ENCODE results near the gene MTG1. TPM values are rescaled to one million over a fixed set of nuclear protein-coding genes. Genes with fewer than 3 reads are reported as not detected.

Gene MTG1
- polyA plus RNA-seq, 1 donor (not counting 4 experiments of a cell fraction or from before 2014, with no cell fraction given), result 31.6 TPM

DNA sequence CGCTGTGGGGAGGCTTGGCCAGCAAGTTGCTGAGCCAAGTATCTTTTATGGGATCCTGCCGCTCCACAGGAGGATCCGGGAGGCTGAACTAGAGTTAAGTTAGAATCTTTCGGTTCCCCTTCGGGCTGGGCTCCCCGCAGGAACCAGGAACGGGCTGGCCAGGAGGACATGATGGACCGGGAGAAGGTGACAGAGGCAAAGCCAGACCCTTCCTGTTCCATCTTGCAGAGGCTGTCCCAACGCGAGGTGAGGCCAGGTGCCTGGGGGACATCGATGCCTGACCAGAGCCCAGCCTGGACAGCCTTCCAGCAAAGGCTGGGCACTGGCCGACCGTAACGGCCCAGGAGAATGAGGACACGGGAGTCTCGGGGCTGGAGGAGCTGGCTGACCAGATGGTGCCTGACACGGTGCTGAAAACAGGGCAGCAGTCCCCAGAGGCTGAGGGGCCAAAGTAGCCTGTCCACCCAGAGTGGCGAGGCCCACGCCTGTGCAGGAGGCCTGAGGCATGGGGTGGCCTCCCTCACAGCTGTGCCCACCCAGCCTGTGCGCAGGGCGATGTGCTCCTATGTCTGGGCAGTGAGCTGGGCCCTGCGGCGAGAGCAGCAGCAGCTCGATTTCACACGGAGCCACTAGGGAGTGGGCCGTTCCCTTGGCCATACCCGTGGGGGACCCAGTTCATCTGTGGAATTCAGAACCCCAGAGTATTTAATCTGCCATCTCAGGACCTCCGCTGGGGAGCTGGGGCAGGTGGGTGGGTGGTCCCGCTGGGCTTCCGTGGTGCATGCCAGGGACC lies 16.7 kb upstream of the MTG1 start:
- Histone ChIP-seq H4K20me1 (ENCODE audit: control insufficient read depth, extremely low read depth, insufficient read depth, low read length) (no peaks in the 10 kb centered on the region), H3K27me3 (ENCODE audit: control insufficient read depth, extremely low read depth, insufficient read depth, low read length) (no peaks in the 10 kb centered on the region), H3K4me1 (ENCODE audit: control insufficient read depth, extremely low read depth, insufficient read depth, low read length) (peaks cover 3% of the 10 kb centered on the region), H2AFZ (ENCODE audit: control insufficient read depth, low read length) (no peak overlapping the region), H3K4me2 (ENCODE audit: control insufficient read depth, extremely low read depth, insufficient read depth, low read depth, low read length) (no peak overlapping the region), H3K79me2 (ENCODE audit: control insufficient read depth, insufficient read depth, low read length) (no peaks in the 10 kb centered on the region), H3K4me3 (ENCODE audit: control insufficient read depth in 2 of 3, extremely low read depth in 1 of 3, insufficient read depth in 2 of 3, low read depth in 1 of 3, low read length in 3 of 3) (no peak overlapping the region), H3K27ac (ENCODE audit: control insufficient read depth, insufficient read depth, low read length) (no peak overlapping the region), H3K9ac (ENCODE audit: control insufficient read depth, extremely low read depth, insufficient read depth, low read length) (no peak overlapping the region), H3K36me3 (ENCODE audit: control insufficient read depth in 2 of 2, extremely low read depth in 1 of 2, insufficient read depth in 2 of 2, low read length in 2 of 2) (no peaks in the 10 kb centered on the region), H3K9me3 (ENCODE audit: control insufficient read depth, low read depth, low read length) (no peaks in the 10 kb centered on the region), H3K9me1 (ENCODE audit: control insufficient read depth, extremely low read depth, insufficient read depth, low read length) (no peaks in the 10 kb centered on the region)
- DNase-seq (ENCODE audit: low read depth, low spot score) (no peak), FAIRE-seq (no peak)
- dilution Hi-C loops (cut with MboI; ENCODE audit: extremely low pct_ligation_motif_present, low sequenced_read_pairs), result no loop called here
- no peak for TF ChIP-seq EZH2 (IDR thresholded peaks at IDR 0.05; ENCODE audit: low read length)
- TF ChIP-seq, protein P1, sequence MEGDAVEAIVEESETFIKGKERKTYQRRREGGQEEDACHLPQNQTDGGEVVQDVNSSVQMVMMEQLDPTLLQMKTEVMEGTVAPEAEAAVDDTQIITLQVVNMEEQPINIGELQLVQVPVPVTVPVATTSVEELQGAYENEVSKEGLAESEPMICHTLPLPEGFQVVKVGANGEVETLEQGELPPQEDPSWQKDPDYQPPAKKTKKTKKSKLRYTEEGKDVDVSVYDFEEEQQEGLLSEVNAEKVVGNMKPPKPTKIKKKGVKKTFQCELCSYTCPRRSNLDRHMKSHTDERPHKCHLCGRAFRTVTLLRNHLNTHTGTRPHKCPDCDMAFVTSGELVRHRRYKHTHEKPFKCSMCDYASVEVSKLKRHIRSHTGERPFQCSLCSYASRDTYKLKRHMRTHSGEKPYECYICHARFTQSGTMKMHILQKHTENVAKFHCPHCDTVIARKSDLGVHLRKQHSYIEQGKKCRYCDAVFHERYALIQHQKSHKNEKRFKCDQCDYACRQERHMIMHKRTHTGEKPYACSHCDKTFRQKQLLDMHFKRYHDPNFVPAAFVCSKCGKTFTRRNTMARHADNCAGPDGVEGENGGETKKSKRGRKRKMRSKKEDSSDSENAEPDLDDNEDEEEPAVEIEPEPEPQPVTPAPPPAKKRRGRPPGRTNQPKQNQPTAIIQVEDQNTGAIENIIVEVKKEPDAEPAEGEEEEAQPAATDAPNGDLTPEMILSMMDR (optimal IDR thresholded peaks at IDR 0.05 in 1 of 3, IDR thresholded peaks at IDR 0.05 in 1 of 3, conservative IDR thresholded peaks at IDR 0.05 in 1 of 3; ENCODE audit: extremely low read depth in 1 of 3, insufficient read depth in 2 of 3, low read length in 3 of 3), result no peak

DNA sequence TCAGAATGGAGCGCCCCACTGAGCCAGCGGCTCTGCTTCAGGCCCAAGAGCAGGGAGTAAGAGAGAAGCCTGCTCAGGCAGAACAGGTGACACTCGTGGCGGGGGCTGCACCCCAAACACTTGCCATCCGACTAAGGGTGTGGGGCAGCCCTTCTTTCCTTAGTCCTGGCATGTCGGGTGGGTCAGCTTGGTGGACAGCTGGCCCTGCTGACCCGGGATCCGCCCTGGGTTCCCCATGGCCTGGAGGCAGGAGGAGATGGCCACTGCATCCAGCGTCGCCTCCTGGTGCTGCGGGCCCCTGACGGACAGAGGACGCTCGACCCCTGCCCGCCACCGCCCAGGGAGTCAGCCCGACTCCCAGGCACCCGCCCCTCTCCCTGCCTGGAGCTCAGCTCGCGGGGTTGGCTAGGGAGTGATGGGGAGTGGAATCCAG lies 16.1 kb upstream of the MTG1 start:
- H4K20me1 ChIP-seq (ENCODE audit: control insufficient read depth, extremely low read depth, insufficient read depth, low read length), result no peaks in the 10 kb centered on the region
- no peaks in the 10 kb centered on the region for H3K9me1 ChIP-seq (ENCODE audit: control insufficient read depth, extremely low read depth, insufficient read depth, low read length)
- peak overlapping the region; percentile 92 for H3K4me2 ChIP-seq (ENCODE audit: control insufficient read depth, extremely low read depth, insufficient read depth, low read depth, low read length)
- no peaks in the 10 kb centered on the region for H3K9me3 ChIP-seq (ENCODE audit: control insufficient read depth, low read depth, low read length)
- H3K27me3 ChIP-seq (ENCODE audit: control insufficient read depth, extremely low read depth, insufficient read depth, low read length), result no peaks in the 10 kb centered on the region
- H3K79me2 ChIP-seq (ENCODE audit: control insufficient read depth, insufficient read depth, low read length), result no peaks in the 10 kb centered on the region
- DNase-seq (ENCODE audit: low read depth, low spot score) (no peak), FAIRE-seq (no peak)
- H3K36me3 ChIP-seq (ENCODE audit: control insufficient read depth in 2 of 2, extremely low read depth in 1 of 2, insufficient read depth in 2 of 2, low read length in 2 of 2), result no peaks in the 10 kb centered on the region
- H3K4me3 ChIP-seq (ENCODE audit: control insufficient read depth in 2 of 3, extremely low read depth in 1 of 3, insufficient read depth in 2 of 3, low read depth in 1 of 3, low read length in 3 of 3), result peak overlapping the region; percentile 64 to 77 (median 73)
- H2AFZ ChIP-seq (ENCODE audit: control insufficient read depth, low read length), result peak overlapping the region; percentile 92
- peaks cover 3% of the 10 kb centered on the region for H3K4me1 ChIP-seq (ENCODE audit: control insufficient read depth, extremely low read depth, insufficient read depth, low read length)
- peak overlapping the region; percentile 58 for H3K9ac ChIP-seq (ENCODE audit: control insufficient read depth, extremely low read depth, insufficient read depth, low read length)
- dilution Hi-C loops (cut with MboI; ENCODE audit: extremely low pct_ligation_motif_present, low sequenced_read_pairs), result no loop called here
- H3K27ac ChIP-seq (ENCODE audit: control insufficient read depth, insufficient read depth, low read length), result no peak overlapping the region
- TF ChIP-seq, protein P1 (optimal IDR thresholded peaks at IDR 0.05 in 1 of 3, IDR thresholded peaks at IDR 0.05 in 1 of 3, conservative IDR thresholded peaks at IDR 0.05 in 1 of 3; ENCODE audit: extremely low read depth in 1 of 3, insufficient read depth in 2 of 3, low read length in 3 of 3), result no peak
- TF ChIP-seq EZH2 (IDR thresholded peaks at IDR 0.05; ENCODE audit: low read length), result no peak

Data from keratinocyte (primary cell).